Glomerular endothelial cell (primary cell): ENCODE results near the gene PITX3. TPM values are rescaled to one million over a fixed set of nuclear protein-coding genes. Genes with fewer than 3 reads are reported as not detected.

Experiments
- DNase-seq: peaks from one replicate; pipeline ENCODE4 v3.0.0-alpha.2; 2011; ENCODE audit warnings: low read depth, low spot score; ENCODE audit errors: extremely low read depth
- total RNA-seq: library from RNA; depleted of rRNA; stranded (reverse); fragments of >200 nt; gene quantifications from 2 replicates; pipeline ENCODE4 v1.2.3, GENCODE V29; 2015

Gene PITX3
- total RNA-seq: not detected in 2 replicates

DNA sequence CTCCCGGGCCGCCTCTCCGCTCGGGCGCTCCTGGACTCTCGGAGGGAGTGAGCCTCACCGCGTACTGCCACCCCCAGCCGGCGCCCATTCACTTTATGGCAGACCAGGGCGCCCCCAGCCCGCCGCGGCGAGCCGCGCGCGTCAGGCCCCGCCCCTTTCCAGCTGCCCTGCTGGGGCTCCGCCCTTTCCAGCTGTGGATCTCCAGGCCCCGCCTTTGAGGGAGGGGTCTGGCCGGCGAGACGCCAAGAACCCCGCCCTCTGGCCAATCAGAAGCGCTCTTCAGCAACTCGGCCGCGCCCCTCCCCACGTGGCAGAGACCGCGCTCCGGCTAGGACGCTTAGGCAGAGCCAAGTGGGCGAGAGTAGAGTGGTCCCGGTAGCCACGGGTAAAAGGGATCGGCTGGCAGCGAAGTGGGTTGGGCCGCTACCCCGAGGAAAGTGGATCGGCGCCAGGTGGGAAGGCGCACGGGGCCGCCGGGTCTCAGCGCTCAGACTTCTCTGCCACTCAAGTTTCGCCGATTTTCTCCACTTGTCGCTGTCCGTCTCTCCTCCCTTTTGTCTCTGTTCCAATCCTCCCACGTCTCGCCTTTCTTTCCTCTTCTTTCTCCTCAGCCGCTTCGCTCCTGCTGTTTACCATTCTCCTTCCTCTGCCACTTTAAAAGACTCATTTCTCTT, at the start of gene PITX3:
TSS of gene PITX3 (minus strand) at position 69 of the 674 bp plus-strand sequence. CDS start 9,432 bp downstream, outside the sequence.
- no peak for DNase-seq

DNA sequence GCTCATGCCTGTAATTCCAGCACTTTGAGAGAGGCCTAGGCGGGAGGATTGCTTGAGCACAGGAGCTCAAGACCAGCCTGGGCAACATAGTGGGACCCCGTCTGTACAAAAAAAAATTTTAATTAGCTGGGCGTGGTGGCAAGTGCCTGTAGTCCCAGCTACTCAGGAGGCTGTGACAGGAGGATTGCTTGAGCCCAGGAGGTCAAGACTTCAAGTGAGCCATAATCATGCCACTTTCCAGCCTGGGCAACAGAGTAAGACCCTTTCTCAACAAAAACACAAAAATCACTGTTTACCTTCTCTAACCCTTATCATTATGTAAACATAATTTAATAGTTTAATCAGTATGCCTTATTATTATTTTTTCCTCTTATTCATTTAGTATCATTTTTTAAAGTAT, 48.5 kb upstream of the PITX3 start:
- no peak for DNase-seq

DNA sequence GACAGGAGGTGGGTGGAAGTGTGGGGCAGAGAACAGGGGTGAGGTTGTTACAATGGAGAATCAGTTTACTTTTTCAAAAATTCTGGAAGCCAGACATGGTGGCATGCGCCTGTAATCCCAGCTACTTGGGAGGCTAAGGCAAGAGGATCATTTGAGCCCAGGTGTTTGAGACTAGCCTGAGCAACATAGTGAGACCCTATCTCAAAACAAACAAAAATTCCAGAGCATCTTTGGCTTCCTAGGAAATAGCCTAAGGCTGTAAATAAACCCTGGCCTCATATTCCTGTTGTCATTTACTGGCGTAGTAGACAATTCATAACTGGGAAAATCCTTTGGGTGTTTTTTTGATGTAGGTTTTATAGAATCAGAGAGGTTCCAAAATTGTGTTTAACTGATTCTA, 48.0 kb upstream of the PITX3 start:
- no peak for DNase-seq

DNA sequence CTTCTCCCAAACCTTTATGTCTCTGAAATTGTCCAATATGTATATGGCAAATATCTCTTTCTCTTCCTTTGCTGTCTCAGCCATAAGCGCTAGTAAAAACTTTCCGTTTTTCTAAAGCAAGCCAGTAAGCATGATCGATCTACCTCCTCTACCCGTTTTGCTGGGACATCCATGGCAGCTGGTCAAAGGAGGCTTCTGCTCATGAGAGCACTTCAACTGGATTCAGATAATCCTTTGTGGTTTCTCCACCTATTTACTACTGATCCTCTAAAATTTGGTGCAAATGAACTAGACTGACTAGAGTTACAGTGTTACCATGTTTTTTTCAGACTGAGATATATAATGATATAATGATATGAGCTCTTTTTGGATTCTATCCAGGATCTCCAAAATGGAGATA, 46.7 kb upstream of the PITX3 start:
- DNase-seq: no peak

DNA sequence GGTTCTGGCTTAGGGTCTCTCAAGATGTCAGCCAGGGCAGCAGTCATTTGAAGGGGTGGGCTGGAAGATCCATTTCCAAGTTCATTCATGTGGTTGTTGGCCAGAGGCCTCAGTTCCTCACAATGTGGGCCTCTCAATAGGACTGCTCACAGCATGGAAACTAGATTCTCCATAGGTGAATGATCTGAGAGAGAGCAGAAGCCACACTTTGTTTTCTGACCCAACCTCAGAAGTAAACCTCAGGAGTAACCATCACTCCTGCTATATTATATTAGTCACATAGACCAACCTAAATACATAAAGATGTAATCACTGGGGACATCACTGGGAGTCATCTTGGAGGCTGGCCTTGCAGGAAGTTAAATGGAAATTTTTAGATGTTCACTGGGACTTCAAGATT, 46.2 kb upstream of the PITX3 start:
- DNase-seq: no peak

DNA sequence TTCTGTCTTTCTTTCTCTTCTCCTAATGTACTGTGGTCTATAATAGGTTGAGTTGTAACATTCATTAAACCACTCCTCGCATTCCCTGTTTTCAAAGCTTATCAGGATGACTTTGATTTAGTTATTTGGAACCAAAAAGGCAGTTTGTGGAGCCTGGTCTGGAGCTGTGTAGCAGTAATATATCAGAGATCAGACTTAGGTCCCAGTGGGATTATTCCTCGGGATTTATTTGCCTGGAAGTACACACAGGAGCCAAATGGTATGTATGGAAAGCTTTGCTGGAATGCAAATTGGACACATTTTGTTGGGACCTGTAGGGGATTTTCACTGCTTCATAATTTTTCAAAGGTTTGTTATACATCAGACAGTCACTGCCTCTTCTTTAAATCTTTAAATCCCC, 44.9 kb upstream of the PITX3 start:
- DNase-seq: no peak

DNA sequence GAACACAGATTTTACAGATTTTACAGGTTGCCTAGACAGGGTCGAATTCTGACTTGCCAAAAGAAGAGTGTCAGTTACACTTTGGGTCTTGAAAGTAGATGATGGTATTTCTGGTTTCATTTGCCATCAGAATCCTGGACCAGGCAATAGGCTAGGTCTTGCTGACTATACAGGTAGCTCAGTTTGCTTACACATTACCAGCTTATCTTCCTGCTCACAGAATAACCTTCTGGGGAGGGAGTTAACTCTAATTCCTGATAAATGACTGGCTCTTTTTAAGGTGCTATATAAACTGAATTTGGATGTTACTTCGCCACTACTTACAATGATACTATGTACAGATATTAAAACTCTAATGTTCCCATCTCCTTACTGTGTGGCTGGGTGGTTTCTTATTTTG, 43.8 kb upstream of the PITX3 start:
- no peak for DNase-seq

DNA sequence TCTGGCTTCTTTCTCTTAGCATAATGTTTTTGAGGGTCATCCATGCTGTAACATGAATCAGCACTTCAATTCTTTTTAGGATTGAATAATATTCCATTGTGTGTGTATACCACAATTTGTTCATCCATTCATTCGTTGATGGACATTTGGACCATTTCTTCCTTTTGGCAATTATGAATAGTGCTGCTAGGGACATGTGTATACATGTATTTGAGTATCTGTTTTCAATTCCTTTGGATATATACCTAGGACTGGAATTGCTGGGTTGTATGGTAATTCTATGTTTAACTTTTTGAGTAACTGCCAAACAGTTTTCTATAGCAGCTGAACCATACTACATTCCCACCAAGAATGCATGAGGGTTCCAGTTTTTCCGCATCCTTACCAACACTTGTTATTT, 43.2 kb upstream of the PITX3 start:
- DNase-seq: no peak

DNA sequence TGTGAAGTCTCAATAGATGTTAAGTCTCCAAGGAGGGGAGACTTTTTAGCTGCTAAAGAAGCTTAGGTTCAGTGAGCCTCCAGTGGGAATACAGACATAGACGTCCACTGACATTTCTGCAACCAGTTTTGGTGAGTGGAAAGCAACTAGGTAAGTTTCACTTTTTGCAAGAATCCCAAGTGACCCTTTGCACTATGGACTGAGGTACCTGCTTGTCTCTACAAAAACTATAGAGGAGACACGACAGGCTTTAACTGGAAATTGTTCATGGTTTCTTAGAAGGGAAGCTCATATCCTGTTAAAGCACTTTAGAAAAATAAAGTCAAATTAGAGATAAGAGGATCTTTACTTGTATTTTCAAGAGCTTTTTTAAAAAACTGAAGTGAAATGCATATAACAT, 42.6 kb upstream of the PITX3 start:
- no peak for DNase-seq

DNA sequence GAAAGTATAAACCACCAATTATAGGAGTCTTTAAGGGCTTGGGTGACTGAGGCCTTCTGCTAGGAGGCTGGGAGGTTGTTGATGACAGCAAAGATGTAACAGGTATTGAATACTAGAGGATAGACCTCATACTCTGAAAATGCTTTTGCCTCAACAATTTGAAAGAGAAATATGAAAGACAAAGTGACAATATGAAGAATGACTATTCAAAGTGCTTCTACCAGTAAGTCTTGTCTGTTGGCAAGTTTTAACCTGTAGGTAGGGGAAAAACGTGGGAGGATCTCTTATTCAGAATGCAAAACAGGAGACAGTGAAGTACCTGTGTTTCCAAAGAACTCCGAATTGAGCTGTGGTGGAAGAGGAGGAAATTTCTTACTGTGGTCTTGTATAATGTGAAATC, 42.2 kb upstream of the PITX3 start:
- DNase-seq: no peak

DNA sequence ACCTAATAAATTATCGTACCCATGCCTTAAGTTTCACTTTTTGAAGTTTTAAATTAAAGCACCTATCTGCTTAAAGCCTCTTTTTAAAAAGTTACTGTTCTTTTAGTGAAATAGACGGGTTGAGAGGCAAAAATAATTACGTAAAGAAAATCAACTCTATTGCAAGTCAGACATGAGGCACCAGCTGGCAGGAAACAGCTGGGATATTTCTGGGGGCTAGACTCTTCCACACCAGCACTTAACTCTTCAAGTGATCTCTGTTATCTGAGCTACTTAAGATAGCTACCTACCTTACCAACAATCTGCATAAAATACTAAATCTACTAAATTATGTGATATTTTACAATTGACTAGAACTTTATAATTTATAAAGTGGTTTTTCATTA, 39.8 kb upstream of the PITX3 start:
- no peak for DNase-seq

DNA sequence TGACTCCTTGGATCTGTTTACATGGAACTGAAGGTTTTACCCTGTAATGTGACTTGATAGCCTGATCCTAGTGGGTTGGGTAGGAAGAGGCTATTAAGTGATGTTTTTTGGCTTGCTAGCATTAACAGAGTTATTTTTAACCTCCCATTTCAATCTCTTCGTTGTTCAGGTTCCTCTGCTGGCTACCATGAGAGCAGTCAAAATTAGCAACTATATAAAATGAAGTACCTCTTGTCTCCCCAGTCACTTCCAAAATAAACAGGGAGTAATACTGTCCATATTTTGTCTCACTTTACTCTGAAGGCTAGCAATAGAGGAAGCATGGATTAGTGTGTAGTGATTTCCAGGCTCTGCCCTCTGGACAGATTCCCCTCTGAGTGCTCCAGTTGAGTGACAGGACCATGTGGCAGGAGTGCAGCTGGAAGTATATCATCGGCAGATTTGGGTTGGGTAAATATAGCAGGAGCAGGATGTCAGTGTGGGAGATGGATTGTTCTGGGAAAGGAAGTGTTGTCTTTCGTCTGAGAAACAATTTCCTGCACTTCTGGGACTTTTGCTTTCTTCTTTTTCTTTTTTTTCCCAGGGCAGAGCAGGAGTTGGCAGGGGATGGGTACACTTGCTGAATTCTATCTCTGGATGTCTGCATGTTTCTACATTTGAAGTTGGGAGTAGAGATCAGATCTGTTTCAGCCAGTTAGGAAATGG, 39.2 kb upstream of the PITX3 start:
- no peak for DNase-seq

DNA sequence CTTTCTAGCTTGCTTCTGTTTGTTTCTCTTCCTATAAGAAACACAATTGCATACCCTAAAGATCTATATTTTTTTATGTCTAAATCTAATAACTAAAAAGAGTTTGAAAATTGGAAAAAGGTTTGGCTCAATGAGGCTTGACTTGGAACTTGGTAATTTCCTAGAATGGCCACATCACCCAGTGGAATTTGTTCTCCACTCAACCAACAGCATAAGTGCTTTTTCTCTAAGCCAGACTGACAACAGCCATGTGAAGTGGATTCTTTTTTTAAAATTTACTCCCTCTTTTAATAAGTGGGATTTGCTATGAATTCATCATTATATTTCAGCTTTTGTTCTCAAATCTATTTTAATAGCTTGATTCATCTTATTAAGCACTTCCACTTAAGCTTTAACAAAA, 37.8 kb upstream of the PITX3 start:
- no peak for DNase-seq

DNA sequence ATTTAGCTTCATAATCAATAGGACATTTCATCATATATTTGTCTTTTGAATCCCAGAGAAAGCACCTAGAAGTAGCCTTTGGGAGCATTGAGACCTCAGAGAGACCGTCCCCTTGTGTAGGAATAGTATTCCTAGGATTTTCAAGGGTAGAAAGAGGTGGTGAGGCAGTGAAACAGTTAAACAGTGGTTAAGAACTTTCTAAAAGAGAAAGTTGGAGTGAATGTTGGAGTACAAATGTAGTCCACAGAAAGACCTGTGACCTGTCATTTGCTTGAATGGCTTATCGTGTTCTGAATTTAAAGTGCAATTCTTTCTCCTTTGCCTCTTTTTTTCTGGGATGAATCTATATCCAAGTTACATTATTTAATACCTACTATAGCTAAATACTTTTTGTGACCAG, 34.0 kb upstream of the PITX3 start:
- no peak for DNase-seq

DNA sequence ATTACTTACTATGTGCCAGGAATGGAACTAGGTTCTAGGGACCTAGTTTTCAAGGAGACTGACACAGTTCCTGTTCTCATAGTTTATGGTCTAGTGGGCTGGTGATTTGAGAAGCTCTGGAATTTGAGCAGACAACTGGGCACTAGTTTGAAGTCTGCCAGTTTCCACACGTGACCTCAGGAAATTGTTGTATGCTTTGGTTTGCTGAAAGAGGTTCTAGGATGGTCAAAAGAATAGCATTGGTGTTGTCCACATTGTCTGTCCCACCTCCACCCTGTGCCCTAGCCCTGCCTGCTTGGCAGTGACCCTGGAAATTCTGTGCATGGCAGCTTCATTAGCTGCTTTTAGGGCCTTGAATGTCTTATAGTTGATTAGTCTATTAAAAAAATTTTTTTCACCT, 32.8 kb upstream of the PITX3 start:
- no peak for DNase-seq

DNA sequence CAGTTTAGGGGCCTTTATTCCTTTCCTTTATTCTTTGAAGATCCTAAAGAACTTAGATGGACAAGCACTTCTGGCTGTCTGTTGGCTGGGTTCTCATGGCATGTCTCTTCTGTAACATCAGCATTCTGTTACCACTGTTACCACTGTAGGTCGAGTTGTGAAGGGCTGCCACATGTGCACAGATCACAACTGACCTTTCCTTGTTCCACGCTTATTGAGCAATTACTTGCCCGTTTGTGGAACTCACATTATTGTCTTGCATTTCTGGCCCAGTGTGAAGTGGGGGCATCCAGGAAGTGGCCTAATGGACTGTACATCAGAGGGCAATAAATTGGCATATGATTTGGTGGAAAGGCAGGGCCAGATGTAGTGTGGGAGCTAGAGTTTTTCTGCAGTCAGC, 27.7 kb upstream of the PITX3 start:
- DNase-seq: no peak

DNA sequence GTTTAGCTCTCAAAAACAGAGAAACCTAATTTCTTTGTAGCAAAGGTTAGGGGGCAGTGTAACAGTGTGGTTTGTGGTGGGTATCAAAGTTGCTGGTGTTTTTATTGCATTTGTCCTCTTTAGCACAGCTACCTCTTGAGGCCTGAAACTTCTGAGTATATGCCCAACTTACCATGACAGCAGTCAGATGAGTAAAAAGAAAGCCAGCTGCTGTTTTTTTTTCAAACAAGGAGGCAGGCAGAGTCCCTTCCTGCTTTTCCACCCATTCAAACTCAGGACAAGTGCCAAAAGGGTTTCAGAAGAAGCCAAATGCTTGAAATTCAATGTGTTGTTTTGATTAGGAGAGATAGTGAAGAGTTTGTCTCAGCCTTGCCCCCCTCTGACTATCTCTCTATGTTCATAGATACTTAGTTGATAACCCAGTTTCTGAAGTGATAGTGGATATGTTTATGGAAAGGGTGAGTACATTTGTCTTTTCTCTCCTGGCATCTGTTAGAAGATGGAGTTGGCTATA, 27.1 kb upstream of the PITX3 start:
- DNase-seq: no peak

DNA sequence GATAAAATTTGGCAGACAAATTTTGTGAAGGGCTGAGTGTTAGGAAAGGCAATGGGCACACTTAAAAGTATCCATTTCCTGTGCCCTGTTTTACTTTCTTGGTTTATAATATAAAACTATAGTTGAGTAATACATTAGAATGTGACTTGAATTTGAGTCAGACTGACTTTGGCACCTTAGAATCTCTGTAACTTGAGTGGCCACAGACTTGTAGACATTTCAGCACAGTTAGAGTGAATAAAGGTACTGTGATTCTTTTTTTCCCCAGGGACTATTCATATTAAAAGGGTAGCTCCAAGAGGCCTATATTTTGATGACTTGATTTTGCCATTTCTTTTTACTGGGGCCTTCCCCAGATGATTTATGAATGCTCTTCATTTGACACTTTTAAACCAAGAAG, 26.4 kb upstream of the PITX3 start:
- DNase-seq: no peak

DNA sequence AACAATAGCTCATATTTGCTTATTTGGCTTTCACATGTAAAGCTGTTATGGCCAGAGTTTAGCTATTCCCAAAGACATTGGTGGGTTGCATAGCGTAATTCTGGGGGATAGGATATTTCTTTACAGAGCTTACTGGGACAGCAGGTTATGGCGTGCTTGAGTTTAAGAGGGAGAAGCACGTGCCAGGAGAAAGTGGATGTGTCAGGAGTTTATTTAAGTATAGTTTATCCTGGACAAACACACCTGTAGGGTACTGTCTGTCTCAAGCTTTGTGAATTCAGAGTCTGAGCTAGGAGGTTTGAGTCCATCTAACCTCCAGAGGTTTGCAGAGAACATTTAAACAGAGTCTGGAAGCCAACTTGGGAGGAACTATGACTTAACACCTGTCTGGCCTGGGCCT, 25.4 kb upstream of the PITX3 start:
- no peak for DNase-seq

DNA sequence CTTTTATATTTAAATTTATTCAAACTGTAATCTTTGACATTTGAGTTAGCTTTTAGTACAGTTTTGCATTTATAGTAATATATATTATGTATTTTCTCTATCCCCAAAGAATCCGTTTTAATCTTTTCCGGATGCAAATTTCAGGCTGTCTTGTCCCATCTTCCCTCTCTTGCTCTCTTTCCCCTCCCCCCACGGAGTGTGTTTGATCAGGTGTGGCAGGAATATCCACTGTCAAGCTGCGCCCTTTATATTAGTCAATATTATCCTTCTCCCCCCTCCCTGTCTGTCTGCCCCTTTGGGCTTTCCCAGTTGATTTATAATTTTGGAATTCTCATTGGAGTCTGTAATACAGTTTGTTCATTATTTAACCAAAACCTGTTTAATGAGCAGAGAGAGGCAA, 23.1 kb upstream of the PITX3 start:
- no peak for DNase-seq

DNA sequence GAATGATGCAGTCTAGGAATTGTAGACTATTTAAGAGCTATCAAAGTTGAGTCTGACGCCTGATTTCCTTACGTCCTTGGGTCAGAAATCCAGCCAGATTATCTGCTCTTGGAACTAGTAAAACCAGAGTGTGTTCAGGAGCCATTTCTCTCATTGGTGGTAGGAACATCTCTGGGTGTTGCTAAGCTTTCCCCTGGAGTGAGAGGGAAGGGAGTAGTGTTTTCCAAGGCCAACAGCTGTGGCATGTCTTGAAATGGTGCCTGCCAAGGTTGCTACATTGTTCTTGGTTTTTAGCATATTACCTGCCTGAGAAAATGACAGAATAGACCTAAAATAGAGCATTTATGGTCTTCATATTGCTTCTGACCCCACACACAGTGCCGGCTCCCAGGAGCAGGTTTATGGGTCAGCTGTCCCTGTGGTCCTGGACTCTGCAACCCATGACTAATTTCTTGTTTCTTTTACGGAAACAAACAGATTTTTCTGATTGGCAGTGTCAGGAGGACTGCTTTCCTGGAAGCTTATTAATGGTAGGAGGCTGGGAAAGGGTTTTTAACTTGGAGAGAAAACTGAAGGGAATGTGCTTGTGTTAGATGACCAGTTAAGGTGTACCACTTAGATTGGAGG, 21.5 kb upstream of the PITX3 start:
- no peak for DNase-seq

DNA sequence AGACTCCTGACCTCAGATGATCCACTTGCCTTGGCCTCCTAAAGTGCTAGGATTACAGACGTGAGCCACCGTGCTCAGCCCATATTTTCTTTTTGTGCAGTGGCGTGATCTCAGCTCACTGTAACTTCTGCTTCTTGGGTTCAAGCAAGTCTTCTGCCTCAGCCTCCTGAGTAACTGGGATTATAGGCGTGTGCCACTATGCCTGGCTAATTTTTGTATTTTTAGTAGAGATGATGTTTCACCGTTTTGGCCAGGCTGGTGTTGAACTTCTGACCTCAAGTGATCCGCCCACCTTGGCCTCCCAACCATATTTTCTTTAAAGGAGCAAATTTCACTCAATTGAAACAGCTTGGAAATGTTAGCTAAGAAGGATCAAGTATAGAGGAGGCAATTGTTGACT, 20.5 kb upstream of the PITX3 start:
- DNase-seq: no peak
